Measurements from ENCODE around the gene MYRF. TPM values are rescaled to one million over a fixed set of nuclear protein-coding genes. Genes with fewer than 3 reads are reported as not detected.

Gene MYRF
- polyA plus RNA-seq, 1 donor (not counting 4 experiments of a cell fraction or from before 2014, with no cell fraction given): 0.14 TPM

DNA sequence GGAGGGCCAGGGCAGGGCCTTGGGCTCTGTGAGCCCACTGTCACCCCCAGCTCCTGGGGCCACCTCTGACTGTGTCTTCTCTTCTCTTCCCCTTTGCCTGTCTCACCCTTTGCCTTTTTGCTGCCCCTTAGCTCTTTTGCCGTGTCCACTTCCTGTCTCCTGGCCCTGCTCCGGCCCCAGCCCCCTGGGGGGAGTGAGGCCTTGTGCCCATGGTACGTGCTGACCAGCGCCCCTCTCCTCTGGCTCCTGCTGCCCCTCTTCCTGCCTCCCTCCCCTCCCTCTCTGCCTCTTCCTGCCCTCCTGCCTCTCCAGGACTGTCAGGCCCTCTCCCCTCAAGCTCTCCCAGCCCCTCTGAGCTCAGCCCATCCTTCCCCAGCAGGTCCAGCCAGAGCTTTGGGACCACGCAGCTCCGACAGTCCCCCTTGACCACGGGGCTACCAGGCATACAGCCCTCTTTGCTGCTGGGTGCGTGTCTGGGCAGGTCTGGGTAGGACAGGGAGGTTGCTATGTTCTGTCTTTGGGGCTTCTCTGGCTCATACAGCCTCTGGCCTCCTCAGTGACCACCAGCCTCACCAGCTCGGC is 28.2 kb downstream of the MYRF start:
- Histone ChIP-seq H3K9me3 (ENCODE audit: control insufficient read depth, low read depth, low read length) (no peaks in the 10 kb centered on the region), H3K9me1 (ENCODE audit: control insufficient read depth, extremely low read depth, insufficient read depth, low read length) (no peaks in the 10 kb centered on the region), H3K27me3 (ENCODE audit: control insufficient read depth, extremely low read depth, insufficient read depth, low read length) (peaks cover 11% of the 10 kb centered on the region), H3K79me2 (ENCODE audit: control insufficient read depth, insufficient read depth, low read length) (no peaks in the 10 kb centered on the region), H2AFZ (ENCODE audit: control insufficient read depth, low read length) (no peak overlapping the region), H3K4me3 (ENCODE audit: control insufficient read depth in 2 of 3, extremely low read depth in 1 of 3, insufficient read depth in 2 of 3, low read depth in 1 of 3, low read length in 3 of 3) (no peak overlapping the region), H3K9ac (ENCODE audit: control insufficient read depth, extremely low read depth, insufficient read depth, low read length) (no peak overlapping the region), H3K4me1 (ENCODE audit: control insufficient read depth, extremely low read depth, insufficient read depth, low read length) (peaks cover 11% of the 10 kb centered on the region), H3K27ac (ENCODE audit: control insufficient read depth, insufficient read depth, low read length) (no peak overlapping the region), H4K20me1 (ENCODE audit: control insufficient read depth, extremely low read depth, insufficient read depth, low read length) (no peaks in the 10 kb centered on the region), H3K4me2 (ENCODE audit: control insufficient read depth, extremely low read depth, insufficient read depth, low read depth, low read length) (peak overlapping the region; percentile 8), H3K36me3 (ENCODE audit: control insufficient read depth in 2 of 2, extremely low read depth in 1 of 2, insufficient read depth in 2 of 2, low read length in 2 of 2) (peaks cover 0 to 8% of the 10 kb centered on the region in 2 experiments)
- no peak for TF ChIP-seq EZH2 (IDR thresholded peaks at IDR 0.05; ENCODE audit: low read length)
- TF ChIP-seq CTCF (optimal IDR thresholded peaks at IDR 0.05 in 1 of 3, IDR thresholded peaks at IDR 0.05 in 1 of 3, conservative IDR thresholded peaks at IDR 0.05 in 1 of 3; ENCODE audit: extremely low read depth in 1 of 3, insufficient read depth in 2 of 3, low read length in 3 of 3): no peak
- dilution Hi-C loops (cut with MboI; ENCODE audit: extremely low pct_ligation_motif_present, low sequenced_read_pairs): no loop called here
- DNase-seq (ENCODE audit: low read depth, low spot score): no peak
- FAIRE-seq: no peak

DNA sequence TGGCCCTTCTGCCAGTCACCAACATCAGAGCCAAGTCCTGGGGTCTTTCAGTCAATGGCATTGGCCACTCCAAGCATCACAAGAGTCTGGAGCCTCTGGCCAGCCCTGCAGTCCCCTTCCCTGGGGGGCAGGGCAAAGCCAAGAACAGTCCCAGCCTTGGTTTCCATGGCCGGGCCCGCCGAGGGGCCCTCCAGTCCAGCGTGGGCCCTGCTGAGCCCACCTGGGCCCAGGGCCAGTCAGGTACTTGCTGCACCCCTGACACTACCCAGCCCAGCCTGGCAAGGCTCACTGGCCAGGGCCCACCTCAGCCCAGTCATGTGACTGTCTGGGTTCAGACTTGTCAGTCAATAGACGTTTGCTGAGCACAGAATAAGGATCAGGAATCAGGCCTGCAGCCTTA is 29.1 kb downstream of the MYRF start:
- Histone ChIP-seq H3K9me3 (ENCODE audit: control insufficient read depth, low read depth, low read length) (no peaks in the 10 kb centered on the region), H2AFZ (ENCODE audit: control insufficient read depth, low read length) (no peak overlapping the region), H3K27me3 (ENCODE audit: control insufficient read depth, extremely low read depth, insufficient read depth, low read length) (peaks cover 11% of the 10 kb centered on the region), H3K4me1 (ENCODE audit: control insufficient read depth, extremely low read depth, insufficient read depth, low read length) (peaks cover 11% of the 10 kb centered on the region), H3K4me2 (ENCODE audit: control insufficient read depth, extremely low read depth, insufficient read depth, low read depth, low read length) (no peak overlapping the region), H4K20me1 (ENCODE audit: control insufficient read depth, extremely low read depth, insufficient read depth, low read length) (no peaks in the 10 kb centered on the region), H3K36me3 (ENCODE audit: control insufficient read depth in 2 of 2, extremely low read depth in 1 of 2, insufficient read depth in 2 of 2, low read length in 2 of 2) (peaks cover 2 to 16% of the 10 kb centered on the region in 2 experiments), H3K9ac (ENCODE audit: control insufficient read depth, extremely low read depth, insufficient read depth, low read length) (no peak overlapping the region), H3K4me3 (ENCODE audit: control insufficient read depth in 2 of 3, extremely low read depth in 1 of 3, insufficient read depth in 2 of 3, low read depth in 1 of 3, low read length in 3 of 3) (no peak overlapping the region), H3K9me1 (ENCODE audit: control insufficient read depth, extremely low read depth, insufficient read depth, low read length) (no peaks in the 10 kb centered on the region), H3K79me2 (ENCODE audit: control insufficient read depth, insufficient read depth, low read length) (no peaks in the 10 kb centered on the region), H3K27ac (ENCODE audit: control insufficient read depth, insufficient read depth, low read length) (no peak overlapping the region)
- FAIRE-seq: no peak
- DNase-seq (ENCODE audit: low read depth, low spot score): no peak
- dilution Hi-C loops (cut with MboI; ENCODE audit: extremely low pct_ligation_motif_present, low sequenced_read_pairs): no loop called here
- TF ChIP-seq EZH2 (IDR thresholded peaks at IDR 0.05; ENCODE audit: low read length) (no peak), CTCF (optimal IDR thresholded peaks at IDR 0.05 in 1 of 3, IDR thresholded peaks at IDR 0.05 in 1 of 3, conservative IDR thresholded peaks at IDR 0.05 in 1 of 3; ENCODE audit: extremely low read depth in 1 of 3, insufficient read depth in 2 of 3, low read length in 3 of 3) (no peak)

Measured in keratinocyte (primary cell).